GM19372 (cell line): ENCODE data around the gene MRPL53.

Experiments used
- ATAC-seq: cut with Tn5 transposase; IDR thresholded peaks from one replicate; pipeline ENCODE4 v1.9.1; 2021; ENCODE audit warnings: mild to moderate bottlenecking, low read depth, moderate library complexity; ENCODE audit not compliant: unreplicated experiment

The MRPL53 gene

GRCh38 chr2:74429487-74430451 lies 42.7 kb downstream of the MRPL53 start:
- no peak for ATAC-seq

GRCh38 chr2:74428675-74429074 lies 43.8 kb downstream of the MRPL53 start:
- ATAC-seq = no peak

GRCh38 chr2:74427551-74427950 lies 44.9 kb downstream of the MRPL53 start:
- no peak for ATAC-seq

GRCh38 chr2:74426181-74426758 lies 46.2 kb downstream of the MRPL53 start:
- no peak for ATAC-seq

- ATAC-seq = no peak
These were observed 47.0 kb downstream of the MRPL53 start for GRCh38 chr2:74425523-74425922.

- no peak for ATAC-seq
These were observed 47.5 kb downstream of the MRPL53 start for GRCh38 chr2:74424995-74425406.

- no peak for ATAC-seq
These were observed 48.1 kb downstream of the MRPL53 start for GRCh38 chr2:74424139-74424992.

- no peak for ATAC-seq
These were observed 49.0 kb downstream of the MRPL53 start for GRCh38 chr2:74423231-74424095.
